Naive thymus-derived CD8-positive, alpha-beta T cell (primary cell): ENCODE measurements around the gene ABCA2. TPM values are rescaled to one million over a fixed set of nuclear protein-coding genes. Genes with fewer than 3 reads are reported as not detected.
A peak's percentile ranks its signal among the peaks of the same experiment; 100 is the strongest.

Source experiments
- ATAC-seq, 2 donors: fragments of 150-1000 bp; cut with Tn5 transposase in 1 of 2; sonication (Bioruptor Pico), chemical (Tn5 transposase) in 1 of 2; 1 replicate in 1 of 2; 2 replicates in 1 of 2; pipeline ENCODE4 v1.10.0; 2021; ENCODE audit warnings: mild to moderate bottlenecking in 2 of 2, moderate library complexity in 2 of 2
- POLR2A ChIA-PET: fragments of 350-600 bp; sonication (Branson Sonifier 250); formaldehyde crosslinking; loops from one replicate; lab custom pipeline; 2021; ENCODE audit warnings: antibody characterized with exemption; lab: Charles Lee
- DNase-seq, 10 donors: peaks; one replicate each; pipeline versions ENCODE4 v3.0.0 to v3.0.0-alpha.2; 2020 to 2022
- H3K27ac Mint-ChIP-seq, 10 donors: one replicate each; pipeline ENCODE4 v1.8.0; 2020 to 2022; ENCODE audit warnings: mild to moderate bottlenecking in 10 of 10, mixed read lengths in 10 of 10, moderate library complexity in 4 of 10, inconsistent platforms in 1 of 10
- H3K27me3 Mint-ChIP-seq, 5 donors: one replicate each; pipeline ENCODE4 v1.8.0; 2021 to 2022; ENCODE audit warnings: mixed read lengths in 5 of 5
- H3K36me3 Mint-ChIP-seq, 3 donors: one replicate each; pipeline ENCODE4 v1.8.0; 2020 to 2022; ENCODE audit warnings: mixed read lengths in 3 of 3, mild to moderate bottlenecking in 2 of 3, inconsistent platforms in 1 of 3
- H3K4me1 Mint-ChIP-seq, 4 donors: one replicate each; pipeline ENCODE4 v1.8.0; 2021 to 2022; ENCODE audit warnings: mixed read lengths in 4 of 4
- H3K4me3 Mint-ChIP-seq, 10 donors: one replicate each; pipeline ENCODE4 v1.8.0; 2020 to 2022; ENCODE audit warnings: mild to moderate bottlenecking in 10 of 10, mixed read lengths in 10 of 10, moderate library complexity in 6 of 10, inconsistent platforms in 1 of 10
- H3K9me3 Mint-ChIP-seq, 9 donors: one replicate each; pipeline ENCODE4 v1.8.0; 2020 to 2022; ENCODE audit warnings: mixed read lengths in 9 of 9, mild to moderate bottlenecking in 3 of 9, inconsistent platforms in 1 of 9, moderate library complexity in 1 of 9
- polyA plus RNA-seq, 3 donors: library from polyadenylated mRNA; unstranded; fragments of 300-500 nt; fragmentation: Illumina TruSeq; gene quantifications; one replicate each; pipeline ENCODE4 v1.2.3, GENCODE V29; 2021
- total RNA-seq, 8 experiments: library from RNA in 2 of 8; stranded (reverse) in 2 of 8; gene quantifications; one replicate each; pipeline ENCODE4 v1.2.3 and lab custom pipeline; 2021 to 2026

ABCA2 gene
- total and polyA plus RNA-seq, 5 experiments from 2014 or later = 3.9 to 41.5 (median 9.4) TPM

DNA sequence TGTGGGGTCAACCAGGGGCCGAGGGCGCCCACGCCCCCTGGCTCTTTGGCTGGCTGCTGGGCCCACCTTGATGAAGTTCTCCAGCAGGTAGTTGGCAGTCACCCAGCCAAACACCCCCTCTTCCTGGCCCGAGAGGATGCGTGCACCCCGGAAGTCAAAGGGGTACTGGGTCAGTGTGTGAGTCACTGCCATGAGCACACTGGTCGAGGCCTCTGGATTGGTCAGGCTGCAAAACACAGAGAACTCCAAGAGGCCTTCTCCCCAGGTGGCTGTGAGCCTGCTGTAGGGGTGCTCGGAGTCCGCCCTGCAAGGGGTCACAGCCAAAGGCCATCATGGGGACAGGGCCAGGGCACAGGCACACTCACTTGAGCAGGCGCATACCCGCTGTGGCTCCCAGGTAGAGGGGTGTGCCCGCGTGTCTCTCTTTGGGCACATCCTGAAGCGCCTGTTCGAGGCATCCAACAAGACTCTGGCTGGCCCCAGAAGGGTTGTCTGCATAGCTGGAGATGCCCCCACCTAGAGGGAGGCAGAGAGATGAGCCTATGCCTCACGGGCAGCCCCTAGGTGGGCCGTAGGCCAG is 23.2 kb upstream of the ABCA2 start:
- POLR2A ChIA-PET = no interaction called here
- Mint-ChIP-seq H3K9me3 (no peaks in the 10 kb centered on the region), H3K4me1 (peaks cover 2 to 8% (median 4%) of the 10 kb centered on the region in 4 donors), H3K4me3 (no peak overlapping the region), H3K27ac (no peak overlapping the region), H3K36me3 (peaks cover 0 to 5% (median 0%) of the 10 kb centered on the region in 3 donors), H3K27me3 (peaks cover 3 to 49% (median 20%) of the 10 kb centered on the region in 5 donors)
- DNase-seq = no peak
- no peak for ATAC-seq

DNA sequence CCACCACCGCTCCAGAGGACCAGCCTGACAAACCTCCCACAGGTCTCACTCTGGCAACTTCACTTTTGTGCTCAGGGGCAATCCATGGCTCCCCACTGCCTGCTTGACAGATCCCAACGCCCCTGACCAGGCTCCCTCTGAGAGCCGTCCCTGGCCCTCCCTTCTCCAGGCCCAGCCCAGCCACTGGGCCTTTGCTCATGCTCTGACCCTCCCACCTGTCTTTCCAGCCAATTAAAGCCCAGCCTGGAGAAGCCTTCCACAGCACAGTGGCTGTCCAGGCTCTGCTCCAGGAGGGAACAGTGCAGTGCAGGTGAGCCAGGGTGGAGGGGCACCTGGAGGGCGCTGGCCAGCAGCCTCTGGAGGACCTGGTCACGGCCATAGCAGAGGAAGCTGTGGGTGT is 22.5 kb upstream of the ABCA2 start:
- H3K36me3 Mint-ChIP-seq = peaks cover 0 to 5% (median 0%) of the 10 kb centered on the region in 3 donors
- POLR2A ChIA-PET = no interaction called here
- peaks cover 2 to 8% (median 5%) of the 10 kb centered on the region in 4 donors for H3K4me1 Mint-ChIP-seq
- no peak overlapping the region for H3K27ac Mint-ChIP-seq
- DNase-seq (peak in 1 of 10 donors; percentile 7), ATAC-seq (no peak)
- peaks cover 3 to 49% (median 21%) of the 10 kb centered on the region in 5 donors for H3K27me3 Mint-ChIP-seq
- no peak overlapping the region for H3K4me3 Mint-ChIP-seq
- H3K9me3 Mint-ChIP-seq = no peaks in the 10 kb centered on the region

GRCh38 chr9:137049544-137050449 is 21.8 kb upstream of the ABCA2 start:
- Mint-ChIP-seq H3K4me1 (peaks cover 4 to 14% (median 10%) of the 10 kb centered on the region in 4 donors), H3K4me3 (peak overlapping the region in 3 of 10 donors; percentile 11 to 48 (median 33)), H3K9me3 (no peaks in the 10 kb centered on the region), H3K27ac (peak overlapping the region in 2 of 10 donors; percentile 54 to 72), H3K36me3 (peaks cover 0 to 5% (median 0%) of the 10 kb centered on the region in 3 donors), H3K27me3 (peaks cover 3 to 53% (median 21%) of the 10 kb centered on the region in 5 donors)
- POLR2A ChIA-PET = no interaction called here
- DNase-seq (peak in 5 of 10 donors; percentile 35 to 51 (median 49)), ATAC-seq (peak; percentile 21 to 42)

DNA sequence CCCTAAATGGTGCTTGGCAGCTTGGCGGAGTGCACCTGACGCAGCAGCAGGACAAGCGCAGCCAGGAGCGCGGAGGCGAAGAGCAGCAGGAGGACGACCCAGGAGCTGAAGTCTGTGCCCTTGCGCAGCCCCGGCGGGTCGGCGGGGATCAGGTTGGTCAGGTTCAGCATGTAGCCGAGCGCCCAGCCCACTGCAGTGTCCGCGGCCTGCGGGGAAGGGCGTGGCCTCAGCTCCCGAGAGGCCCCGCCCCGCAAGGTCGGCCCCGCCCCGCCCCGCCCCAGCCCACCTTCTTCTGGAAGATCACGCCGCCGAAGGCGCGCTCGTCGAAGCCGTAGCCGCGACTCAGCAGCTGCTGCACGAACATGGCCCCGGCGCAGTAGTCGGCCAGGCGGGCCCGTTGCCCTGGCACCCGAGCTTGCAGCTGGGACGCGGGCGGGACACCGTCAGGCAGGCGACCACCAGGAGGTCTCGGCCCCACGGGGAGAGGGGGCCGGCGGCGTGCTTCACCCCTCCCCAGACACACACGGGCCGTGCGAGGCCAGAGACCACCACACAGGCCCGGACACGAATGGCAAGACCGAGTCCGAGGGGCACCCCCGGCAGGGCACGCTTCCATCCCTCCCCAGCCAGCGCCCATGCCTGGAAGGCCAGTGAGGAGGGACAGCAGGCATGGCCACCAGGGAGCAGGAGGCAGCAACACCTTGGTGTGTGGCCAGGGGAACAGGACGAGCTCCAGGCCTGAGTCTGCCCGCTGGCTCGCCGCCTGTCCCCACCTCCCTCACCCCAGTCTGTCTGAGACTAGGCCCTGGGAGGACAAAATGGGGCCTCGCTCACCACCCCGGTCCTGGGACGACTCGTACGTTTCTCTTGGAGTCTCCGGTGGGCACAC is 20.9 kb upstream of the ABCA2 start:
- Mint-ChIP-seq H3K9me3 (no peaks in the 10 kb centered on the region), H3K36me3 (peaks cover 0 to 5% (median 0%) of the 10 kb centered on the region in 3 donors), H3K27ac (no peak overlapping the region), H3K4me3 (peak overlapping the region in 1 of 10 donors; percentile 33), H3K27me3 (peaks cover 3 to 57% (median 21%) of the 10 kb centered on the region in 5 donors), H3K4me1 (peaks cover 5 to 23% (median 18%) of the 10 kb centered on the region in 4 donors)
- POLR2A ChIA-PET = no interaction called here
- no peak for ATAC-seq
- DNase-seq = peak in 1 of 10 donors; percentile 4

DNA sequence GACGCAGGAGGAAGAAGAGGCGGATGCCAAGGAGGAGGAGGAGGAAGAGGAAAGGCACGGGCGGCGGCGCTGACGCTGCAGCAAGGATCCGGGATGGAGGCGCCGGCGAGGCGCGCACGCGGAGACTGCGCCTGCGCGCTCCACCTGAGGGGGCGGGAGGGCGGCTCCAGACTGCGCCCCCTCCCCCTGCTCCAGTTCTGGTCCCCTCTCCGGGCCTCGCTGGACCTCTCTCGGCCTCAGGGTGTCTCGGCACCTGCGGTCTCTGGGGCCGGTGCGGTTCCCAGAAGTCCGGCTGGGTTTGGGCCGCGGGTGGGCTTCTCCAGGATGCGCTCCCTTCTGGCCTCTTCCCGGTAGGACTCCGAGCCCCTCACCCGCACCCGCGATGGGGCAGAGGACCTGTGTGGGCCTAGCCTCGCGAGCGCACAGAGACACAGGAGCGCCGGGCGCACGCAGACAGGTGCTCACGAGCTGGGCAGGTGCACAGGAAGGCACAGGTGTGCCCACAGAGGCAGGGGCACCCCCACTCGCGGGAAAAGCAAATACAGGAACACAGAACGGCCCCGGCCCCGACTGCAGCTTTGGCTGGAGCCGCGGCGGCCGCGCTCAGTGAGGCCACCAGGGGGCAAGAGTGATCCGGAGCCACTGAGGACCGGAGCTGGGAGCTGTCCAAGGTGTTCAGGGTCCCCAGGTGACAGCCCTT is 18.2 kb upstream of the ABCA2 start, which contains the start of gene NPDC1:
TSS of gene NPDC1 (minus strand) at position 90 of the 700 bp plus-strand sequence. CDS start 188 bp downstream, outside the sequence.
- DNase-seq = peak; percentile 56 to 87 (median 75)
- peak; percentile 82 to 89 for ATAC-seq
- Mint-ChIP-seq H3K4me1 (peaks cover 5 to 24% (median 20%) of the 10 kb centered on the region in 4 donors), H3K9me3 (no peaks in the 10 kb centered on the region), H3K36me3 (peaks cover 0 to 5% (median 0%) of the 10 kb centered on the region in 3 donors), H3K4me3 (peak within 1 kb of the TSS; percentile 59 to 82 (median 72)), H3K27me3 (peaks cover 3 to 52% (median 21%) of the 10 kb centered on the region in 5 donors), H3K27ac (peak within 1 kb of the TSS in 2 of 10 donors; percentile 13 to 45)
- POLR2A ChIA-PET = interaction anchor here (0.5 to 1.5 kb wide), 7 partner anchors 9 to 238 kb away, joined by 3 to 7 read pairs (median 4); partner anchors contain the start of genes MAN1B1, RABL6 and SAPCD2

DNA sequence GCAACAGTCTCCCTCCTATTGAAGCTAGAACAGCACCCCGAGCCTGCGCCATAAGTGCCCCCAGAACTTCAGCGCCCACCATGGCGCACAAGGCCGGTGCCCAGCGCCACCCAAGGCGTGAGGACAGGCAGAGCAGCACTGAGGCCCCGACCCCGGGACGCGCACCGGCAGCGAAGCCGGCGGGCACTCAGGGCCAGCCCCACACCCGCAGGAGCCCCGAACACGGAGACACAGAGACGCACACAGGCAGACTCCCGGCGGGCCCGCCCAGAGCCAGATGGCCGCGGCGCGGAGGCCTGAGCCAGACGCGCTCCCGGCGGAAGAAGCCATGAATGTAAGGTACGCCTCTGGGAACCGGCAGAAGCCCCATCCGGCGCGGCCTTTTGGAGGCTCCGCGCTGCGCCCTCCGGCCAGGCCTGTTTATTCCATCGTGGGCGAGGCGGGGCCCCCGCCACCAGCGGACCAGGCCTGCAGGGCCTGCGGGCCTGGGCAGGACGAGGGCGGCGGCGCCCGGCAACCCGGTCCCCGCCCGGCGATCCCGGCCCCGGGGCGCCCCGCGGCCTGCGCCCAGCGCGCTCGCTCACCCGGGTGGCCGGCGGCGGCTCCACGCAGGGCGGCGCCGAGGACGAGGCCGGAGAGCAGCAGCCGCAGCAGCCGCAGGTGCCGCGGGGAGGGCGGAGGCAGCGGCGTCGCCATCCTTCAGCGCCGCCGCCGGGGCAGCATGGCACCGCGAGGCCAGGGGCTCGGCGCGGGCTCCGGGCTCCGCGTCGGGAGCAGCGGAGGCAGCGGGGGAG is 17.5 kb upstream of the ABCA2 start:
- Mint-ChIP-seq H3K4me3 (peak overlapping the region; percentile 59 to 82 (median 72)), H3K9me3 (no peaks in the 10 kb centered on the region), H3K27ac (no peak overlapping the region), H3K27me3 (peaks cover 3 to 48% (median 19%) of the 10 kb centered on the region in 5 donors), H3K36me3 (peaks cover 0 to 5% (median 0%) of the 10 kb centered on the region in 3 donors), H3K4me1 (peaks cover 5 to 24% (median 20%) of the 10 kb centered on the region in 4 donors)
- ATAC-seq (peak; percentile 31 to 35), DNase-seq (no peak)
- POLR2A ChIA-PET = interaction anchor here (1.4 to 1.7 kb wide), 2 partner anchors 10 to 24 kb away, joined by 4 to 5 read pairs; partner anchors contain the start of gene SAPCD2

DNA sequence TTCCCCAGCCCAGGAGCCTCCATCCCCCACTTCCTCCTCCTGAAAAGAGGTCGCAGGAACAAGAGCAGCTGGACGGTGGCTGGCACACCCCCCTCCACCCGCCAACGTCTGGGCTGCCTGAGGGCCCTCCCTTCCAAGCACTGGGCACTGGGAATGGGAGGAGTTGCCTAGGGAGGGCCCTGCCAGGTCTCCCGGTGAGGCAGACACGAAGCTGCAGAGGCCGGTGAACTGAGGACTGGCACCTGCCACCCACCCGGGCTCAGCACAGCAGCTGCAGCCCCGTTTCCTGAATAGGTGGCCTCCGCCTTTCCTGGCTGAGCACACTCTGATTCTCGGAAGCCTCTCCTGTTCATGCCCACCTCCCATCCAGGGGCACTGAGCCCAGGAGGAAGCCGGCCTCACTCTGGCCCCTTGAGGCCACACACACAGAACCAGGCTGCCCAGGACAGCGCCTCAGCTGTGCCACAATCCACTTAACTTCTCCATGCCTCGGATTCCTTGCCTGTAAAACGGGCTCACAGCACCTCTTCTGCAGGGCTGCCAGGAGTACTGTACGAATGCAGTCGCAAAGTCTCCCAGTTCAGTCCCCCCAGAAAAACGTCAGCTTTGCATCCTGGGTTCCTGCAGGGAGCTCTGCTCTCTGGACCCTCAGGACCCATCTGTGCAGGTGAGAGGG is 16.6 kb upstream of the ABCA2 start:
- H3K27ac Mint-ChIP-seq = peak overlapping the region in 3 of 10 donors; percentile 21 to 58 (median 53)
- POLR2A ChIA-PET = interaction anchor here (1.4 to 1.7 kb wide), 2 partner anchors 9 to 25 kb away, joined by 4 to 5 read pairs; partner anchors contain the start of gene SAPCD2
- DNase-seq (no peak), ATAC-seq (peak; percentile 15 to 40)
- peak overlapping the region; percentile 59 to 82 (median 72) for H3K4me3 Mint-ChIP-seq
- peaks cover 0 to 2% (median 0%) of the 10 kb centered on the region in 3 donors for H3K36me3 Mint-ChIP-seq
- peaks cover 5 to 23% (median 18%) of the 10 kb centered on the region in 4 donors for H3K4me1 Mint-ChIP-seq
- H3K9me3 Mint-ChIP-seq = no peaks in the 10 kb centered on the region
- peaks cover 0 to 40% (median 10%) of the 10 kb centered on the region in 5 donors for H3K27me3 Mint-ChIP-seq

GRCh38 chr9:137044037-137044436 is 16.0 kb upstream of the ABCA2 start:
- Mint-ChIP-seq H3K36me3 (peaks cover 0 to 2% (median 0%) of the 10 kb centered on the region in 3 donors), H3K27me3 (peaks cover 0 to 38% (median 8%) of the 10 kb centered on the region in 5 donors), H3K9me3 (no peaks in the 10 kb centered on the region), H3K4me3 (peak overlapping the region in 2 of 10 donors; percentile 74 to 79), H3K27ac (no peak overlapping the region), H3K4me1 (peaks cover 3 to 23% (median 17%) of the 10 kb centered on the region in 4 donors)
- POLR2A ChIA-PET = interaction anchor here (1.7 kb wide), 1 partner anchor 26 kb away, joined by 5 read pairs; the partner anchor contains the start of gene SAPCD2
- no peak for ATAC-seq
- no peak for DNase-seq

DNA sequence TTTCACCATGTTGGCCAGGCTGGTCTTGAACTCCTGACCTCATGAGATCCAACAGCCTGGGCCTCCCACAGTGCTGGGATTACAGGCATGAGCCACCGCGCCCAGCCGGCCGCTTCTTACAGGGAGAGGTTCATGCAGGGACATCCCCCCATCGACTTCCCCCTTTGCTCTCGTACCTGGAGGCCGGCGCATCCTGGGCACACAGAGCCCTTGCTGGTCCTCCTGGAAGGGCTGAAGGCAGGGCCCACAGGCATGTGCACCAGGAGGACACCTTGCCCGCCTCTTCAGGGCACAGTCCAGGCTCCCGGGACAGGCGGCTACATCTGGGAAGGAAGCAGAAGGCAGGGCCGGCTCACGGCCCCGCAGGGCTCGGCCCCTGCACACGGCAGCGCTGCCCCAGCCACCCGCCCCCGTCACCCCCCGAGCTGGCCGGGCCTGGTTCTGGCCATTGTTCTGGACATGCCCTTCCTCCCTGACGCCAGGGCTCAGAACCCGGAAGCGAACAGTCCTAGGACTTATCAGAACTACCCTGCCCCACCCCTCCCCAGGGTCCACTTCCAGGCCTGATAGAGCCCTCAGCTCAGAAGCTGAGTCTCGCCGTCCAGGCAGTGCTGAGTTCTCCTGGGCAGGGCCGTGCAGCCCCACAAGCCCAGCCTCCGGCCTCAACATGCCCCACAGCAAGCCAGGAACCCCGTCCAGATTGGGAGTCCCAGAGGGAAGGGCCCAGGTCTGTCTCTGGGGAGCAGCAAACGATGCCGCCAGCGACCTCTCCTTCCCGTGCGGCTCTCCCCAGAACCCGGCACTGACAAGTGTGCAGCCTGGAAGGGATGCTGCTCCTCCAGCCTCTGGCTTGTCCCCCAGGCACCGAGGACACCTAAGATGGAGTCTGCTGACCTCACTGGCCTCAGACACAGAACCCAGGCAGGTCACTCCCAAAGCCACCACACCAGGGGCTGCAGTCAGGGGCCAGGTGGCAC is 15.0 kb upstream of the ABCA2 start:
- Mint-ChIP-seq H3K4me1 (peaks cover 3 to 23% (median 17%) of the 10 kb centered on the region in 4 donors), H3K27me3 (peaks cover 0 to 36% (median 8%) of the 10 kb centered on the region in 5 donors), H3K36me3 (peaks cover 0 to 2% (median 0%) of the 10 kb centered on the region in 3 donors), H3K9me3 (no peaks in the 10 kb centered on the region), H3K27ac (no peak overlapping the region), H3K4me3 (no peak overlapping the region)
- no peak for DNase-seq
- ATAC-seq = no peak
- POLR2A ChIA-PET = interaction anchor here (0.7 kb wide), 1 partner anchor 180 kb away, joined by 3 read pairs; no protein-coding TSS in a partner anchor
